Cardiac fibroblast (primary cell): Measurements from ENCODE around the gene FGF23.

Source experiments
- DNase-seq, 2 donors: peaks; one replicate each; pipeline versions ENCODE4 v3.0.0 to v3.0.0-alpha.2; 2010; ENCODE audit warnings: low read depth in 2 of 2
- H3K4me3 ChIP-seq, 2 donors: replicated peaks in 1 of 2; 1 replicate in 1 of 2; 2 replicates in 1 of 2; pipeline ENCODE4 v1.5.1; 2011; ENCODE audit warnings: low read depth in 2 of 2, low read length in 2 of 2, mild to moderate bottlenecking in 2 of 2, moderate library complexity in 1 of 2
- TF ChIP-seq, protein P1 (sequence below): IDR thresholded peaks from one replicate; pipeline ENCODE4 v1.5.1; 2011; ENCODE audit warnings: low read depth, mild to moderate bottlenecking, low read length, inconsistent platforms

The FGF23 gene

GRCh38 chr12:4370265-4370664 lies 9.2 kb downstream of the FGF23 start:
- TF ChIP-seq, protein P1, sequence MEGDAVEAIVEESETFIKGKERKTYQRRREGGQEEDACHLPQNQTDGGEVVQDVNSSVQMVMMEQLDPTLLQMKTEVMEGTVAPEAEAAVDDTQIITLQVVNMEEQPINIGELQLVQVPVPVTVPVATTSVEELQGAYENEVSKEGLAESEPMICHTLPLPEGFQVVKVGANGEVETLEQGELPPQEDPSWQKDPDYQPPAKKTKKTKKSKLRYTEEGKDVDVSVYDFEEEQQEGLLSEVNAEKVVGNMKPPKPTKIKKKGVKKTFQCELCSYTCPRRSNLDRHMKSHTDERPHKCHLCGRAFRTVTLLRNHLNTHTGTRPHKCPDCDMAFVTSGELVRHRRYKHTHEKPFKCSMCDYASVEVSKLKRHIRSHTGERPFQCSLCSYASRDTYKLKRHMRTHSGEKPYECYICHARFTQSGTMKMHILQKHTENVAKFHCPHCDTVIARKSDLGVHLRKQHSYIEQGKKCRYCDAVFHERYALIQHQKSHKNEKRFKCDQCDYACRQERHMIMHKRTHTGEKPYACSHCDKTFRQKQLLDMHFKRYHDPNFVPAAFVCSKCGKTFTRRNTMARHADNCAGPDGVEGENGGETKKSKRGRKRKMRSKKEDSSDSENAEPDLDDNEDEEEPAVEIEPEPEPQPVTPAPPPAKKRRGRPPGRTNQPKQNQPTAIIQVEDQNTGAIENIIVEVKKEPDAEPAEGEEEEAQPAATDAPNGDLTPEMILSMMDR: no peak
- DNase-seq: no peak
- no peak overlapping the region for H3K4me3 ChIP-seq

DNA sequence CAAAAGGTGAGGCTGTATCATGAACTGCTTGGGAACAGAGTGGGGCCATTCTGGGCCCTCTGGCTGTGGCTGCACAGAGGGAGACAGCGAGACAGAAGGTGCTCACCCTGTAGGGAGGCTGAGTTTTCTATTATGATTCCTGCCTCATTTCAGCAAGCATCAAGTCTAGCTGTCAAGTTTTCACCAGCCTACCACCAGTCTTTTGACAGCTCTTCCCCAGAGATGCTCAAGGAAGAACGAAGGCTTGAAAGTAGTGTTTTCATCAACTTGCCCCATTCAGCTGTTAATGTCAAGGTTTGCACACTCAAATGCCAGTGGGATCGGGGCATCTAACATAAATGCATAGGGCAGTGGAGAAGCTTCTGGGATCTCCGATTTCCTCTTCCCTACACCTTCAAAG lies 10.0 kb downstream of the FGF23 start:
- DNase-seq: no peak
- TF ChIP-seq, protein P1: no peak
- H3K4me3 ChIP-seq: no peak overlapping the region

DNA sequence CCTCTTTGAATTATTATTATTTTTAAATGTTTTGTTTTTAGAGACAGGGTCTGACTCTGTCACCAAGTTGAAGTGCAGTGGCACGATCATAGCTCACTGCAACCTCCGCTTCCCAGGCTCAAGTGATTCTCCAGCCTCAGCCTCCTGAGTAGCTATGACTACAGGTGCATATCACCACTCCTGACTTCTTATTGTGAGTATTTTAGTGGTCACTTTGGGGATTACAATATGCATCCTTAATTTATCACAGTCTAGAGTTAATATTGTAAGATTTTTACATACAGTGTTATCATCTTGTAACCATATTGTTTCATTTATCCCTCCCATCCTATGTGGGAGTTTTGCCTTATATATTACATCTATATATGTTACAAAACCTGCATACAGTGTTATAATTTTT lies 13.4 kb downstream of the FGF23 start:
- no peak overlapping the region for H3K4me3 ChIP-seq
- TF ChIP-seq, protein P1: no peak
- DNase-seq: no peak

GRCh38 chr12:4356041-4356327 lies 23.5 kb downstream of the FGF23 start:
- no peak overlapping the region for H3K4me3 ChIP-seq
- TF ChIP-seq, protein P1: peak; percentile 66
- DNase-seq: peak; percentile 15 to 50

GRCh38 chr12:4355156-4356040 lies 24.1 kb downstream of the FGF23 start:
- no peak overlapping the region for H3K4me3 ChIP-seq
- TF ChIP-seq, protein P1: no peak
- DNase-seq: no peak

DNA sequence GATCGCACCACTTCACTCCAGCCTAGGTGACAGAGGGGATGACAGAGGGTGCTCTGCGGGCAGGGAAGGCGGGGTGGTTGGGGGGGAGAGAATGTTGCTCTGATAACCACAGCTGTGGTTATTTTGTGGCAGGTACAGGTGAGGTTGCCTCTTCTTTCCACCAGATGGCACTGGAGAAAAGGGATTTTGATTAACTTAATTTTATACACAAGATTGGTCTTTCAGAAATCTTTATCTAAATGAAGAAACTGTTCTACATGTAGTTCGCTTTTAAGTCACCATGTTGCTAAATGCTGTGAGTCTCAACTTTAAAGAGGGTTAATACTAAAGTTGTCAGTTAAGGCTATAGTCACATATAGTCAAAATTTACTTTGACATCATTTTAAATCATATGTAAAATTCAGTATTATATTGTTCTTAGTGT lies 25.7 kb downstream of the FGF23 start:
- DNase-seq: peak; percentile 4 to 9
- no peak overlapping the region for H3K4me3 ChIP-seq
- TF ChIP-seq, protein P1: peak; percentile 28

GRCh38 chr12:4346931-4347330 lies 32.6 kb downstream of the FGF23 start:
- TF ChIP-seq, protein P1: no peak
- no peak for DNase-seq
- H3K4me3 ChIP-seq: no peak overlapping the region
